PFSK-1 (cell line): ENCODE data around the gene ARHGAP8.

Source experiments
- FOXP2 ChIP-seq: optimal IDR thresholded peaks from 2 replicates; pipeline ENCODE3; 2011; ENCODE audit warnings: borderline replicate concordance, control low read depth, inconsistent platforms; ENCODE audit not compliant: insufficient read depth; ENCODE audit errors: extremely low read length, extremely low read depth
- POLR2AphosphoS5 ChIP-seq: IDR thresholded peaks from 2 replicates; pipeline ENCODE4 v1.6.1; 2012; ENCODE audit warnings: low read depth, mild to moderate bottlenecking, control low read depth, low read length, moderate library complexity
- SIN3A ChIP-seq: IDR thresholded peaks from 2 replicates; pipeline ENCODE4 v1.6.1; 2012; ENCODE audit warnings: mild to moderate bottlenecking, low read length, moderate library complexity, borderline replicate concordance; ENCODE audit not compliant: insufficient read depth
- TAF1 ChIP-seq: IDR thresholded peaks from 2 replicates; pipeline ENCODE4 v1.6.1; 2012; ENCODE audit warnings: low read length, control low read depth, borderline replicate concordance; ENCODE audit not compliant: insufficient read depth
- TF ChIP-seq, protein P1 (sequence below), 2 experiments: IDR thresholded peaks; 2 replicates each; pipeline versions ENCODE4 v1.6.1 to v1.8.0; 2011 to 2012; ENCODE audit warnings: low read depth in 2 of 2, low read length in 2 of 2, control low read depth in 1 of 2, inconsistent platforms in 1 of 2, mild to moderate bottlenecking in 1 of 2, moderate library complexity in 1 of 2; ENCODE audit not compliant: insufficient read depth in 1 of 2

ARHGAP8 gene

DNA sequence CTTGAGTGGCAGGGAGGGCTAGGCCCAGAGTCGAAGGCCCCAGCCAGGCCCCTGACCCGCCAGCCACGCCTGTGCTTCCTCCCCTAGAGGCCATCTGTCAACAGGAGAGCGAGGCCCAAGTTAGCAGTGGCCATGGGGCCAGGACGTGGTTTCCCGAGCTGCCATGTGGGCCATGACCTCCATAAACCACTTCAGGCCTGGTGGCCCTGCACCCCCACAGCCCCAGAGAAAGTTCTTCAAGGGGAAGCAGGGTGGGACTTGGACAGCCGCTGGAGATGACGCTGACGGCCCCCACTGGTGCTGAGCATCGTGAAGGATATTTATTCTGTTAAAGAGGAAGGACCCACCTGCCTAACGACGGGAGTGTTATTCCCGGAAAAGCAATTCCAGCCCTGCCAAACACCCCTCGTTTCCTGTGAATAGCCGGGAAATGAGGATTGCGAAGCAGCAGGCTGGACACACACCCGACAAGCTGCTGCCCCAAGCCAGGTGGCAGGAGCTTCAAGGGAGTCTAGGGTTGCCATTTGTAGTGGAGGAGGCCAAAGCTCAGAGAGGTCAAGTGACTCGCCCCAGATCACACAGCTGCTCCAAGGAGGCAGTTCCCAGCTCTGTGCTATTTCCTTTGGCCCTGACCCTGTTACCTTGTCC, 37.5 kb upstream of the ARHGAP8 start:
- no peak for TF ChIP-seq FOXP2
- no peak for TF ChIP-seq POLR2AphosphoS5
- no peak for TF ChIP-seq TAF1
- no peak for TF ChIP-seq SIN3A
- TF ChIP-seq, protein P1, sequence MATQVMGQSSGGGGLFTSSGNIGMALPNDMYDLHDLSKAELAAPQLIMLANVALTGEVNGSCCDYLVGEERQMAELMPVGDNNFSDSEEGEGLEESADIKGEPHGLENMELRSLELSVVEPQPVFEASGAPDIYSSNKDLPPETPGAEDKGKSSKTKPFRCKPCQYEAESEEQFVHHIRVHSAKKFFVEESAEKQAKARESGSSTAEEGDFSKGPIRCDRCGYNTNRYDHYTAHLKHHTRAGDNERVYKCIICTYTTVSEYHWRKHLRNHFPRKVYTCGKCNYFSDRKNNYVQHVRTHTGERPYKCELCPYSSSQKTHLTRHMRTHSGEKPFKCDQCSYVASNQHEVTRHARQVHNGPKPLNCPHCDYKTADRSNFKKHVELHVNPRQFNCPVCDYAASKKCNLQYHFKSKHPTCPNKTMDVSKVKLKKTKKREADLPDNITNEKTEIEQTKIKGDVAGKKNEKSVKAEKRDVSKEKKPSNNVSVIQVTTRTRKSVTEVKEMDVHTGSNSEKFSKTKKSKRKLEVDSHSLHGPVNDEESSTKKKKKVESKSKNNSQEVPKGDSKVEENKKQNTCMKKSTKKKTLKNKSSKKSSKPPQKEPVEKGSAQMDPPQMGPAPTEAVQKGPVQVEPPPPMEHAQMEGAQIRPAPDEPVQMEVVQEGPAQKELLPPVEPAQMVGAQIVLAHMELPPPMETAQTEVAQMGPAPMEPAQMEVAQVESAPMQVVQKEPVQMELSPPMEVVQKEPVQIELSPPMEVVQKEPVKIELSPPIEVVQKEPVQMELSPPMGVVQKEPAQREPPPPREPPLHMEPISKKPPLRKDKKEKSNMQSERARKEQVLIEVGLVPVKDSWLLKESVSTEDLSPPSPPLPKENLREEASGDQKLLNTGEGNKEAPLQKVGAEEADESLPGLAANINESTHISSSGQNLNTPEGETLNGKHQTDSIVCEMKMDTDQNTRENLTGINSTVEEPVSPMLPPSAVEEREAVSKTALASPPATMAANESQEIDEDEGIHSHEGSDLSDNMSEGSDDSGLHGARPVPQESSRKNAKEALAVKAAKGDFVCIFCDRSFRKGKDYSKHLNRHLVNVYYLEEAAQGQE (IDR thresholded peaks at IDR 0.05; ENCODE audit: insufficient read depth in 1 of 2, low read depth in 2 of 2, low read length in 2 of 2), result no peak

DNA sequence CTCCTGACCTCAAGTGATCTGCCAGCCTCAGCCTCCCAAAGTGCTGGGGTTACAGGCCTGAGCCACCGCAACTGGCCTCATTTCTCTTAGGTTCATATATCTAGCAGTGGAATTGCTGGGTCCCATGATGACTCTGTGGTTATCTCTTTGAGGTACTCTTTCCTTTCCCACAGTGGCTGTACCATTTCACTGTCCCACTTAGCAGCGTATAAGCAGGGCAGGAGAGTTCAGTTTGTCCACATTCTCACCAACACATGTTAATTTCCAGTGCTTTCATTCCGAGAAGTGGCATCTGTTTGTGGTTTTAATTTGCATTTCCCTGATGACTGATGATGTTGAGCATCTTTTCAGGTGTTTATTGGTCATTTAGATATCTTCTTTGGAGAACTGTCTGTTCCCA, 34.0 kb upstream of the ARHGAP8 start:
- no peak for TF ChIP-seq TAF1
- TF ChIP-seq, protein P1 (IDR thresholded peaks at IDR 0.05; ENCODE audit: insufficient read depth in 1 of 2, low read depth in 2 of 2, low read length in 2 of 2), result no peak
- no peak for TF ChIP-seq FOXP2
- TF ChIP-seq POLR2AphosphoS5, result no peak
- no peak for TF ChIP-seq SIN3A

DNA sequence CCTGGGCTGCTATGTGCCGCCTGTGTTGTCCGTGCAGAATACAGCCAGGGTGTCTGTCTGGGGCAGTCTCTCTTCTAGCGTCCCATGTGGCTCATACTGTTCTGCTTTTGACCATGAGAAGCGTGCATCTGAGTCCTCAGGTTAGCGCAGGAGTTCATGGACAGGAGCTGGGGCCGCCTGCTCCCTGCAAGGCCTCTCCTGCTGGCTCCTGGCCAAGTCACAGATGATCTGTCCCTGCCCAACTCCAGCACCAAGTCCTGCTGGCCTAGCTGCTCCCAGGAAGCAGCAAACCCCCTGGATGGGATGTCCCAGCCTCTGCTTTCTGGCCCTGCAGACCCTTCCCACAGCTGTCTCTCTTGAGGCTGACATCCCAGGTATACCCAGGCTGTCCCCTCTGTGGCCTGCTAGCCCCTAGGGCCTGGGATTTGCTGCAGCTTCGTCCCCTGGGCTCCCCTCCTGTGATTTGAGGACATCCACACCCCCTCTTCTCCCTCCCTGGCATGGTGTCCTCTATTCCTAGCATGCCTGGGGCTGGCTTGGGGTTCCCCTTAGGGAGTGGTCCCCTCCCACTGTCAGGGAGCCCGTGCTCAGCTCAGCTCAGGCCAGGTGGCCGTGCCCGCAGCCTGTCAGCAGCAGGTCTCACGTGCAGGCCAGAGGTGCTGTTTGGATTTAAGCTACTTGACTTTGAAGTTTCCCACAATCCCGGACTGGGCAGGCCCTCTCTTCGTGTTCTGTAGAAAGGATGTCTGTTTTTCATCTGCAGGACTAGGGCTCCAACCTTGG, 32.6 kb upstream of the ARHGAP8 start:
- TF ChIP-seq, protein P1 (IDR thresholded peaks at IDR 0.05; ENCODE audit: insufficient read depth in 1 of 2, low read depth in 2 of 2, low read length in 2 of 2), result no peak
- TF ChIP-seq SIN3A (no peak), FOXP2 (no peak), POLR2AphosphoS5 (no peak), TAF1 (no peak)

DNA sequence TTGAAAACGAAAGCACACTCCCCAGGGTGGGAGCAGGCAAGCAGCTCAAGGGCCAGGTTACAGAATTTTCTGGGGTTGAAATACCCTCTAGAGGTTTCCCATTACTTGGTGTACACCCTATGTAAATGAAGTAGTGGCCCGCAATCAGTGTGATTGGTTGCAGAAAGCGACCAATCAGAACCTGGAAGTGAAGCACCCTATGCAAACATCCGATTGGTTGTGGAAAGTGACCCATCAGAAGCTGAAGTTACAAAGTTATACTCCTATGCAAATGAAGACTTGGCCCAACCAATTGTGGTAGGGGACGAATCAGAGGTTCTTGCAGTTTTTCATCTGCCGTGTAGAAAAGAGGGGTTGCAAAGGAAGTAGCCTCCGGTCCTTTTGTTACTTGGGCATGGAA, 31.2 kb upstream of the ARHGAP8 start:
- TF ChIP-seq, protein P1 (IDR thresholded peaks at IDR 0.05; ENCODE audit: insufficient read depth in 1 of 2, low read depth in 2 of 2, low read length in 2 of 2), result no peak
- no peak for TF ChIP-seq TAF1
- no peak for TF ChIP-seq POLR2AphosphoS5
- TF ChIP-seq SIN3A, result no peak
- TF ChIP-seq FOXP2, result no peak
